GM12878 (cell line): ENCODE measurements around the gene ANO6. TPM values are rescaled to one million over a fixed set of nuclear protein-coding genes. Genes with fewer than 3 reads are reported as not detected.

Experiments
- BCL3 ChIP-seq: IDR thresholded peaks from 2 replicates; pipeline ENCODE4 v1.6.1; 2011; ENCODE audit warnings: borderline replicate concordance, low read depth, mild to moderate bottlenecking, moderate library complexity, low read length; ENCODE audit not compliant: insufficient read depth, poor library complexity, severe bottlenecking
- CBX5 ChIP-seq: sonication (generic); IDR thresholded peaks from 2 replicates; pipeline ENCODE4 v1.6.1; 2016; ENCODE audit warnings: low read depth, moderate library complexity, mild to moderate bottlenecking, inconsistent platforms
- CHD2 ChIP-seq: IDR thresholded peaks from 2 replicates; pipeline ENCODE4 v1.6.1; 2011; ENCODE audit warnings: low read depth, low read length, improper control_type of control experiment, borderline replicate concordance
- CUX1 ChIP-seq: IDR thresholded peaks from 2 replicates; pipeline ENCODE4 v1.6.1; 2012; ENCODE audit warnings: improper control_type of control experiment, low read depth, low read length; ENCODE audit not compliant: insufficient replicate concordance
- DPF2 ChIP-seq: fragments of 450-650 bp; IDR thresholded peaks from 2 replicates; pipeline ENCODE4 v1.6.1; 2017; ENCODE audit warnings: mild to moderate bottlenecking
- EED ChIP-seq: sonication (generic); IDR thresholded peaks from 2 replicates; pipeline ENCODE4 v1.6.1; 2016; ENCODE audit warnings: antibody characterized with exemption, low read depth
- EGR1 ChIP-seq, 2 experiments: IDR thresholded peaks; 1 replicate in 1 of 2; 2 replicates in 1 of 2; pipeline ENCODE4 v1.6.1; 2011 to 2012; ENCODE audit warnings: low read depth in 2 of 2, low read length in 2 of 2, borderline replicate concordance in 1 of 2, mild to moderate bottlenecking in 1 of 2, moderate library complexity in 1 of 2
- ETV6 ChIP-seq, 2 experiments: fragments of 450-650 bp in 1 of 2; IDR thresholded peaks in 1 of 2; conservative IDR thresholded peaks in 1 of 2; 2 replicates each; pipeline ENCODE4 v1.6.1; 2014; ENCODE audit warnings: antibody characterized with exemption in 1 of 2, borderline replicate concordance in 1 of 2, low read depth in 1 of 2, mild to moderate bottlenecking in 1 of 2, moderate library complexity in 1 of 2
- FOXK2 ChIP-seq: fragments of 450-650 bp; IDR thresholded peaks from 2 replicates; pipeline ENCODE4 v1.6.1; 2017; ENCODE audit warnings: mild to moderate bottlenecking, moderate library complexity
- GABPA ChIP-seq: IDR thresholded peaks from 2 replicates; pipeline ENCODE4 v1.6.1; 2014; ENCODE audit warnings: antibody characterized with exemption, low read depth, mild to moderate bottlenecking, inconsistent platforms
- HDAC6 ChIP-seq: fragments of 200-600 bp; sonication (generic); IDR thresholded peaks from one replicate; pipeline ENCODE4 v1.8.0; 2017; ENCODE audit warnings: antibody characterized with exemption; ENCODE audit not compliant: unreplicated experiment
- IRF4 ChIP-seq: IDR thresholded peaks from 2 replicates; pipeline ENCODE4 v1.6.1; 2011; ENCODE audit warnings: low read depth, low read length
- MTA2 ChIP-seq: fragments of 450-650 bp; IDR thresholded peaks from 2 replicates; pipeline ENCODE4 v1.6.1; 2016; ENCODE audit warnings: low read depth, mild to moderate bottlenecking, moderate library complexity
- NR2C2 ChIP-seq: IDR thresholded peaks from 2 replicates; pipeline ENCODE4 v1.6.1; 2011; ENCODE audit warnings: borderline replicate concordance, low read depth; ENCODE audit not compliant: control insufficient read depth, insufficient read length
- NR2F1 ChIP-seq: fragments of 450-650 bp; conservative IDR thresholded peaks from 2 replicates; pipeline ENCODE4 v1.6.1; 2017; ENCODE audit warnings: mild to moderate bottlenecking
- NRF1 ChIP-seq: conservative IDR thresholded peaks from 2 replicates; pipeline ENCODE4 v1.6.1; 2011; ENCODE audit warnings: mild to moderate bottlenecking, low read depth, low read length, improper control_type of control experiment
- PAX8 ChIP-seq: fragments of 450-650 bp; IDR thresholded peaks from 2 replicates; pipeline ENCODE4 v1.6.1; 2017; ENCODE audit warnings: mild to moderate bottlenecking, moderate library complexity
- PKNOX1 ChIP-seq: fragments of 450-650 bp; IDR thresholded peaks from 2 replicates; pipeline ENCODE4 v1.6.1; 2016; ENCODE audit warnings: mild to moderate bottlenecking
- RFX5 ChIP-seq: IDR thresholded peaks from 2 replicates; pipeline ENCODE4 v1.6.1; 2011; ENCODE audit warnings: low read depth, low read length, improper control_type of control experiment
- SREBF2 ChIP-seq: IDR thresholded peaks from 2 replicates; pipeline ENCODE4 v1.6.1; 2012; ENCODE audit warnings: mild to moderate bottlenecking, low read length
- TBL1XR1 ChIP-seq: IDR thresholded peaks from 2 replicates; pipeline ENCODE4 v1.6.1; 2012; ENCODE audit warnings: low read depth, low read length, improper control_type of control experiment
- TCF3 ChIP-seq: IDR thresholded peaks from 2 replicates; pipeline ENCODE4 v1.6.1; 2012; ENCODE audit warnings: low read depth, mild to moderate bottlenecking, low read length, borderline replicate concordance; ENCODE audit not compliant: insufficient read depth
- YY1 ChIP-seq: IDR thresholded peaks from 2 replicates; pipeline ENCODE4 v1.6.1; 2011; ENCODE audit warnings: low read depth, mild to moderate bottlenecking, low read length
- polyA plus RNA-seq, 11 experiments: library from polyadenylated mRNA; depleted of rRNA in 4 of 11; unstranded in 6 of 11; stranded (reverse) in 5 of 11; fragments of >200 nt; fragmentation: Nextera tagmentation in 4 of 11; fragmentation: Illumina TruSeq in 1 of 11; extraction: Ambion mirVana in 4 of 11; extraction: Trizol in 1 of 11; gene quantifications; 1 replicate in 1 of 11; 2 replicates in 10 of 11; pipeline versions ENCODE4 v1.2.1 to v1.2.3, GENCODE V29; 2011 to 2016; ENCODE audit warnings: inconsistent platforms in 2 of 11, missing spikeins in 2 of 11, low read depth in 1 of 11
- total RNA-seq, 4 experiments: library from RNA; depleted of rRNA in 3 of 4; stranded (reverse); fragments of >200 nt in 3 of 4; fragmentation: Illumina TruSeq in 1 of 4; extraction: Trizol in 1 of 4; gene quantifications; 2 replicates each; pipeline versions ENCODE4 v1.2.1 to v1.2.3, GENCODE V29; 2013 to 2021

ANO6 gene
- total and polyA plus RNA-seq, 10 of the 15 experiments (the other 5 are each of a cell fraction or from before 2014, with no cell fraction given) = 4.6 to 30.3 (median 26.0) TPM

- no peak for TF ChIP-seq CUX1
- TF ChIP-seq GABPA = no peak
- TF ChIP-seq RFX5 = 0 out of 2 replicates have a peak, but pooled peaks have one; percentile 23
- no peak for TF ChIP-seq FOXK2
- 0 out of 2 replicates have a peak, but pooled peaks have one; percentile 45 for TF ChIP-seq CBX5
- TF ChIP-seq EGR1 (IDR thresholded peaks at IDR 0.05; ENCODE audit: borderline replicate concordance in 1 of 2, low read depth in 2 of 2, low read length in 2 of 2) = peak in 1 of 2 experiments; percentile 53; a peak in 1 of 3 replicates
- peak; percentile 37 for TF ChIP-seq NRF1
- peak; percentile 67 for TF ChIP-seq MTA2
- no peak for TF ChIP-seq HDAC6
- no peak; the same call in 1 of the 2 replicates for TF ChIP-seq TBL1XR1
- TF ChIP-seq EED = peak; percentile 74; the same call in 1 of the 2 replicates
- TF ChIP-seq CHD2 = peak; percentile 13; the same call in 1 of the 2 replicates
- TF ChIP-seq SREBF2 = no peak
- peak; percentile 35; the same call in 1 of the 2 replicates for TF ChIP-seq PKNOX1
- no peak for TF ChIP-seq DPF2
- no peak for TF ChIP-seq NR2C2
- no peak for TF ChIP-seq TCF3
- TF ChIP-seq BCL3 = no peak
- TF ChIP-seq YY1 = no peak; the same call in 1 of the 2 replicates
- no peak for TF ChIP-seq PAX8
- TF ChIP-seq ETV6 (conservative IDR thresholded peaks at IDR 0.05 in 1 of 2, IDR thresholded peaks at IDR 0.05 in 1 of 2; ENCODE audit: borderline replicate concordance in 1 of 2, low read depth in 1 of 2) = 0 out of 4 replicates have a peak, but pooled peaks of 1 of the 2 experiments have one; percentile 23
- TF ChIP-seq NR2F1 = no peak
- no peak for TF ChIP-seq IRF4
Observed at GRCh38 chr12:45215419-45216229, at the start of gene ANO6 (continued).
